GM19372 (cell line): Measurements from ENCODE around the gene SLCO4A1.

Experiments
- ATAC-seq: cut with Tn5 transposase; IDR thresholded peaks from one replicate; pipeline ENCODE4 v1.9.1; 2021; ENCODE audit warnings: mild to moderate bottlenecking, low read depth, moderate library complexity; ENCODE audit not compliant: unreplicated experiment

SLCO4A1 gene

GRCh38 chr20:62636446-62636845 is 5.9 kb upstream of the SLCO4A1 start:
- no peak for ATAC-seq

DNA sequence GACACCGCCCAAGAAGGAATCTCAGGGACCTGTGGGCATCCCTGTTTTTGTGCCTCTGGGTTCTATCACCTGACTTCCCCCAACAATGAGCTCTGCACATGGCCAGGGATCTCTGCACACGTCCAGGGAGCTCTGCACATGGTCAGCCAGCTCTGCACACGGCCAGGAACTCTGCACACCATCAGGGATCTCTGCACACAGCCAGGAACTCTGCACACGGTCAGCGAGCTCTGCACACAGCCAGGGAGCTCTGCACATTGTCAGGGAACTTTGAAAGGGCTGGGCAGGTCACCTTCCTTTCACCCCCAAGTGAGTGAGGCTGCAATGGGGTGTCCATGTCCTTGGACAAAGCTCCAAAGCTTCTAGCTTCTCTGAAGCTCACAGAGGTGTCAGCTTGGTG is 5.2 kb upstream of the SLCO4A1 start:
- ATAC-seq = no peak

GRCh38 chr20:62637521-62638054 is 4.7 kb upstream of the SLCO4A1 start:
- ATAC-seq = no peak

DNA sequence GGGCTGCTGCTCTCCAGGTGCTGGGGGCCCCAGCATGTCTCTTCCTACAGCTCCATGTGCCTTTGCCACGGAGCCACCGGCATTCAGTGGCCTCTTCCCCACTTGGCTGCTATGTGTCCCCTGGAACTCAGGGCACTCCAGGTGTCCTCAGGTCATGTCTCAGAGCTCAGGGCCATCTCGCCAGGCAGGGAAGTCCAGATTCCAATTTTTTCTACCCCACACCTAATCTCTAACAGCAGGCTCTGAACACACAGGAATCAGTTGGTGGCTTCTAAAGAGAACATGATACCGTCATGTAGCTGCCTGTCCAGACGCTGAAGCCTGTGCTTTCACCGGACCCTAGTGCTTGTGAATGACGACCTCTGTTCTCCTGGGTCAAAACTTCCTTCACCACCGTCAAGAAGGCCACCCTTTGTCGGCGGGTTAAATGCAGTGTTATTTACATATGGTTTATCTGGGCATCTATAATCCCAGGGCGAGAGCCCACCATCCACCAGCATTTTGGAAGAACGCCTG is 4.2 kb upstream of the SLCO4A1 start:
- no peak for ATAC-seq

DNA sequence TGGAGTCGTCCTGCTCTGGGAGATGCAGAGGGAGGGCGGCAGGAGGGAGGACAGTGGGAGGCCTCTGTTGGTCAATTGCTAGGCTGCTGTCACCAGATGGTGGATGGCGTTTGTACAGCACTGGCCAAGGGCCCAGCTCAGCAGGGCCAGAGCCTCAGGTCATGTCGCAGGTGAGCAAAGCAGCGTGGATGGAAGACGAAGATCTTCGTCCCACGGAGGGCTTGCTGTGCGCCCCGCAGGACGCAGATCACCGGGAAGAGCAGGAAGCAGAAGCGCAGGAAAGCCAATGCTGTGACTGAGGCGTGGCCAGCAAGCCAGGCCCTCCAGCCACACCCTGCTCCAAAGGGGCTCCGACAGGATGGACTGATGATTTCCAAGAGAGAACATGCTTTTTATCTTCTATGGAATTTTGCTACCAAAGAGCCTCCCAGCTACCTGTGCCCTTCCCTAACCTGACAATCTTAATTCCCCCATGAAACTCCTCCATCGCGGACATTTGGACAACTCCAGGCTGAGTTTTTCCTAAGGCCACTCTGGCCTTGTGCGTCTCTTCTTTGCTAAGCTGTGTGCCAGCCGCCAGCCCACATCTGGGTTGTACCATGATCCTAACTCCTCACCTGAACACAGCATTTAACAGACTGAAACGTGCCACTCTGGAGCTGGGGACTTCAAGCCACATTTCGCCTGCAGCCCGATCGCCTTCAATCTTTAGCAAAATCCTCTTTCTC is 3.5 kb upstream of the SLCO4A1 start:
- ATAC-seq = no peak

- no peak for ATAC-seq
Measured at GRCh38 chr20:62639765-62640164, 2.5 kb upstream of the SLCO4A1 start.

DNA sequence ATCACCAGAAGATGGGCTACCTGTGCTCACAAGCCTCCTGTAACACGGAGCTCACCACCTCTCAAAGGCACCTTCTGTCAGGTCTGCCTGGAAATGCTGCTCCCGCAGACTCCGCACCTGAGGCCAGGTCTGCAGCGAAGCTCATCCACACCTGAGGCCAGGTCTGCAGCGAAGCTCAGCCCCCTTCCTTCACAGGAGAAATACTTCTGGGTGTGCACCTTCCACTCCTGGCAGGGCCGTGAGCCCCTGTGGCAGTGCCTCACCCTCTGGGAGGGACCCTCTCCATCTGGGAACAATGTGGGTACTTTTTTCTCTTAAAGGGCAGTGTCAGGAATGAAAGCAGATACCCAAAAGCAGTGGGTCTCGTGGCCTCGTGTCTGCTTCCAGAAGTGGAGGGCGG is 1.4 kb upstream of the SLCO4A1 start:
- ATAC-seq = no peak

DNA sequence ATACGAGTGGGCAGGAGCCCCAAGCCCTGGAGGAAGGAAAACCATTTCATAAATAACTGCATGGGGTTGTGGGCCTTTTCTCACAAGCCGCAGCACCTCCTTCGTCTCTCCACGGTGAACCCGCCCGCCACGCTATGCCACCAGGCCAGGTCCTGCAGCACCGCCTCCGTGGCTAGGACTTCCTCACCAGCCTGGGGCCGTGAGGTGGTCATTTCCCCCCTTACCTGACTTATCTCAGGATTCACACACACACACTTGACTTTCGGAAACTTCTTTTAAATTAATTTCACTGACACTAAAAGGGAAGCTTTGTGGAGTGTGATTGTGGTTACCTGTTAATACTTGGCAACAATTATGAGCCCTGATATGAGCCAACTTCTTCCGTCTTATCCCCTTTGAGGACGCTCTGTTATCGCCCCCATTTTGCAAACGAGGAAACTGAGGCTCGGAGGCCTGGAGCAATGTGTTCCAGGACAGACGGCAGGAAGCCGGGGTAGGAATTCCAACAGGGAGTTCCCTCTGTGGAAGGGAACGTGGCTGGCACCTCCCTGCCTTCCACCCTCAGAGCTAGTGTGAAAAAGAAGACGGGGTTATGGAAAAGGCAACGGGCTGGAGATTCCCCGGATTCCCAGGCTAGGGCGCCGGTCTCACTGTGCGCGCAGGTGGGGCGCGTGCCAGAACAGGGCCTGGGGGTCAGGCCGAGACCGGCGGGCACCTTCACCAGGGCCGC is 817 bp upstream of the SLCO4A1 start:
- no peak for ATAC-seq

DNA sequence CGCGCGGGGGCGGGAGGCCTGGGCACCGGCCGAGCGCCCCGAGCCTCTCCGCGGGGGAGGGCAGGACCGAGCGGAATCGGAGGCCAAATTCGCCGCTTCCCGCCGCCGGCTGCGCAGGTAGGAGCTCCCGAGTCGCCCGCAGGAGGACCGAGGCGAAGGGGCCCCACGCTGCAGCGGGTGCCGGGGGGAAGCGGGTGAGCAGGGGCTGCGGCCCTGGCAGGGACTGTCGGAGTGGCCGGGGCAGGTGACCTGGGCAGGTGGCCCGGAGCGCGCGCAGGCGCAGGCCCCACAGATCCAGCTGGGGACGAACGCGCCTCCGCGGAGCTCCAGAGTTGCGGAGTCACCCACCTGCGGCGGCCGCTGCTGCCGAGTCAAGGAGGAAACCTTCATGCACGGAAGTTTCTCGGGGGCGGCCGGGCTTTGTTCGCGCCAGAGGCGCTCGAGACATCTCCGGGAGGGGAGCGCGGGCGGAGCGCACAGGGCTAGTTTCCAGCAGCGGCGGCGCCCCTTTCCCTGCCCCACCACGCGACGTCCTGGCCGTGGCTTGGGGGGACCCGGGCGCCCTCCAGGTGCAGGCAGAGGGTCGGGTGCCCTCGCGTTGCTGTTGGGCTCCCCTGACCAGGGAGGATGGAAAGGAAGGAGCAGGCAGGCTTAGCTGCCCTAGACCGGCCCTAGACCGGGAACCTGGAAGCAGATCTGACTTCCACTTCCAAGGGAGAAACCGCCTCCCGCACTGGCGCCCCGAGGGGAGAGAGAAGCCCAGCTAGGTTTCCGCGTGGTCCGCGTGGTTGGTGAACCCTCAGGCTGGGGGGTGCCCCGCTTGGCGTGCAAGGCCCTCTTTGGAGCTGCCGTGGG is 590 bp downstream of the SLCO4A1 start:
- peak; percentile 35 for ATAC-seq

DNA sequence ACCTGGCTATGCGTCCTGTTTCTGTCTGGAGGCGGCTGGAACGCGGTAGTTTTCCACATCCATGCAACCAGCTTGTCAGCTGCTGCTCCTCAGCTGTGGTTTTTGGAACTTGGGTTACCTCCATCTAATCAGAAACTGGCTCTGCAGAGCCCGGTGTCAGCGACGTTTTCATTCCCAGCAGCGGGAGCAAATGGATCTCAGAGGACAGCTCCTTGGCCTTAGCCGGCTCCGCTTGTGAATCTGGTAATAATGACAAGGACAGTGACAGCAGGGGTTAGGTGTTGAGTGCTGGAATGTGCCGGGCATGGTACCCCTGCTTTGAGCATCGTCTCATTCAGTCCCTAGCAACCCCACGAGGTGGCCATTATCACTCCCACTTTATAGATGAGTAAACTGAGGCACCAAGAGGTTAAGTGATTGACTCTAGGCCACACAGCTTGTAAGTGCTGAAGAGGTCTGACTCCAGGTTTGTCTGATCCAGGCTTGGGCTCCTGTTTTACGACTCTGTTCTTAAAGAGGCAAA is 1.3 kb downstream of the SLCO4A1 start:
- ATAC-seq = no peak

GRCh38 chr20:62644044-62644795 is 1.9 kb downstream of the SLCO4A1 start:
- ATAC-seq = no peak

GRCh38 chr20:62644802-62645496 is 2.6 kb downstream of the SLCO4A1 start:
- ATAC-seq = no peak

DNA sequence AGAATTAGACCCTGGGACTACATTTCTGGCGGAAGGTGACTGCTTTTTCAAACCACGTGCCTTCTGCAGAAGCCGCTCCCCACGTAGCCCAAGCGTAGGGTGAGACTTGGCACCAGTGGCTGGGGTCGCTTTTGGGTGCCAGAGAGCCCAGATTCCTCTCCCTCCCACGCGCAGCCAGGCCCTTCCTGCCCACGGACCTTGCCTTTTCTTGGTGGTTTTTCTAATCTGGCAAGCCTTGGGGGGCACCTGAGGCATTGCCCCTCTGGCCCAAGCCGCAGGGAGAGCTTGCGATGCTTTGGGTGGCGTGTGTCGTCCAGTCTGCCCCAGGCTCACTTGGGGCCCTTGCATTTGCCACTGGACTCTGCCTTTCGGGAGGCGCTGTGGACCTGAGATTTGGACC is 3.3 kb downstream of the SLCO4A1 start:
- no peak for ATAC-seq

DNA sequence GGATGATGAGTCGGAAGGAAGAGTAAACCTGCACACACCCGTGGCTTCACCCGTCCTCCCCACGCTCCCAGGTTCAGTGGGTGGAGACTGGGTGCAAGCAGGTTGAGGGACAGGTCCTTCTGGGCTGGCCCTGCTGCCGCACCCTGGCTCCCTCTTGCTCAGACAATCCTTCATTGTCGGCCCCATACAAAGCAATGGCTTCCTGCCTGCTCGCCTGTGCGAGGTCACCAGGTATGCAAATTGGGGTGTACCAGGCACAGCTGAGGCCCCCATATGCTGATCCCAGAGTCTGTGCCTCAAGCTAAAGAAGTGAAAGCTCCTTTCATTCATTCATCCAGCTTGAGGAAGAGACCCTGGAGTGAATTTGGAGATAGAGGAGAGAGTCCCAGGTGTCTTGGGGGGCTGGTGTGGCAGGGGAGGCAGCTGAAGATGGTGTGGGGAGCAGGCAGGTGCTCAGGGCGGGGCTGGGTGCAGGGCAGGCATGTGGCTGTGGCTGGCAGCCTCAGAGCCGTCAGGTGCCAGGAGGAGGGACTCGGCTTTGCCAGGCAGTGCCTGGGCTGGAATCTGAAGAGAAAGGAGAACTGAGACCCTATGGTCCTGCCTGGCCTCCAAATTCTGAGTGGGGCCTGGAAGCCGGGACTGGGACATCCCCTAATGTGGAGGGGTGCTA is 4.7 kb downstream of the SLCO4A1 start:
- ATAC-seq = no peak

- ATAC-seq = no peak
Measured at GRCh38 chr20:62647521-62648317, 5.4 kb downstream of the SLCO4A1 start.

- ATAC-seq = no peak
Measured at GRCh38 chr20:62648318-62648995, 6.2 kb downstream of the SLCO4A1 start.

DNA sequence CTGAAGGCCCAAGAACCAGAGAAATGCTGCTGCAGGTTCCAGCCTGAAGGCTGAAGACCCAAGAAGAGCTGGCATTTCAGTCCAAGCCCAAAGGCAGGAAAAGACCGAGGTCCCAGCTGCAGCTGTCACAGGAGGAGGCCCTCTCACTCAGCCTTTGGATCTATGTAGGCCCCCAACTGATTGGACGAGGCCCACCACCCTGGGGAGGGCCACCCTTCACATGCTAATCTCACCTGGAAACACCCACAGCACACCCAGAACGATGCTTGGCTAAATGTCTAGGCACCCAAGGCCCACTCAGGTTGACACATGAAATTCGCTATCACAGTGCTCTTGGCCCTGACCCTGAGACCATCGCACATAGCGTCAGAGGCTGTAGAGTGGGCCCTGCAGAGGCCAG is 6.8 kb downstream of the SLCO4A1 start:
- ATAC-seq = no peak
